GM12865 (cell line): ENCODE measurements around the gene BSN.

ENCODE experiments used
- DNase-seq: peaks from one replicate; pipeline ENCODE4 v3.0.0; 2010; ENCODE audit warnings: low read depth
- H3K4me3 ChIP-seq: 2 replicates; pipeline ENCODE4 v1.5.1; 2011; ENCODE audit warnings: mild to moderate bottlenecking, low read depth, low read length, control low read depth
- TF ChIP-seq, protein P1 (sequence below): IDR thresholded peaks from 2 replicates; pipeline ENCODE4 v1.5.1; 2011; ENCODE audit warnings: low read length, control low read depth, low read depth, inconsistent platforms; ENCODE audit not compliant: insufficient read depth; ENCODE audit errors: missing control alignments

Gene BSN

DNA sequence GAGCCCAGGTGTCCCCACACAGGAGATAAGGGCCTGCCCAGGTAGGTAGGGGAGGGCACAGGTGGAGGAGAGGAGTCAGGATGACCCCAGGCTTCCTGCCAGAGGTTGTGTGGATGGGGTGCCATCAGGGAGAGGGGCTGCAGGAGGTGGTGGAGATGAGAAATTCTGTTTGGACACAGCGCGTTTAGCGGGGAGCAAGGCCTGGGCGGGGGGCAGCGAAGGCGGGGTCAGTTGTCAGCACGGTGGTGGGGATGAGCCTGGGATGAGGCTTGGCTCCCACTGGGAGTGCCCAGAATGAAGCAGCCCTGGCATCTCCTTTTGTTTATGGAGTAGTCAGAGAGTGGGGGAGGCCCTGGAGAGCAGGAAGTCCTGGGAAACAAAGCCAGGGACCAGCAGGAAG, 149.7 kb downstream of the BSN start:
- TF ChIP-seq, protein P1, sequence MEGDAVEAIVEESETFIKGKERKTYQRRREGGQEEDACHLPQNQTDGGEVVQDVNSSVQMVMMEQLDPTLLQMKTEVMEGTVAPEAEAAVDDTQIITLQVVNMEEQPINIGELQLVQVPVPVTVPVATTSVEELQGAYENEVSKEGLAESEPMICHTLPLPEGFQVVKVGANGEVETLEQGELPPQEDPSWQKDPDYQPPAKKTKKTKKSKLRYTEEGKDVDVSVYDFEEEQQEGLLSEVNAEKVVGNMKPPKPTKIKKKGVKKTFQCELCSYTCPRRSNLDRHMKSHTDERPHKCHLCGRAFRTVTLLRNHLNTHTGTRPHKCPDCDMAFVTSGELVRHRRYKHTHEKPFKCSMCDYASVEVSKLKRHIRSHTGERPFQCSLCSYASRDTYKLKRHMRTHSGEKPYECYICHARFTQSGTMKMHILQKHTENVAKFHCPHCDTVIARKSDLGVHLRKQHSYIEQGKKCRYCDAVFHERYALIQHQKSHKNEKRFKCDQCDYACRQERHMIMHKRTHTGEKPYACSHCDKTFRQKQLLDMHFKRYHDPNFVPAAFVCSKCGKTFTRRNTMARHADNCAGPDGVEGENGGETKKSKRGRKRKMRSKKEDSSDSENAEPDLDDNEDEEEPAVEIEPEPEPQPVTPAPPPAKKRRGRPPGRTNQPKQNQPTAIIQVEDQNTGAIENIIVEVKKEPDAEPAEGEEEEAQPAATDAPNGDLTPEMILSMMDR: no peak
- no peak overlapping the region for H3K4me3 ChIP-seq
- no peak for DNase-seq

DNA sequence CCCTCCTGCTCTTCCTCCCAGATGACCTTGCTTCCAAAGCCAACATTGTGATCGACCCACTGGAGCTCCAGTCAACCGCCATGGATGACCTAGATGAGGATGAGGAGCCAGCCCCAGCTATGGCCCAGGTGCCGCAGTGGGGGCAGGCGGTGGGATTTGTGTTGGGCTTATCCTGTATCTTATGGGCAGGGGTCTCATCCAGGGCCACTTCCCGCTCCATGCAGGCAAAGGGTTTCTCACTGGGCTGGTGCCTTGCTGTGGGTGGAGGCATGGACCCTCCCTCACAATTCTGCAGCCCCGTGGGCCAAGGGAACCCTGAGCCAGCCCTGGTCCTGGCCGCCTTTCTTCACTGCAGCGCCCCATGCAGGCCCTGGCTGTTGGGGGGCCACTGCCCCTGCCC, 150.4 kb downstream of the BSN start:
- H3K4me3 ChIP-seq: no peak overlapping the region
- no peak for DNase-seq
- TF ChIP-seq, protein P1: no peak

DNA sequence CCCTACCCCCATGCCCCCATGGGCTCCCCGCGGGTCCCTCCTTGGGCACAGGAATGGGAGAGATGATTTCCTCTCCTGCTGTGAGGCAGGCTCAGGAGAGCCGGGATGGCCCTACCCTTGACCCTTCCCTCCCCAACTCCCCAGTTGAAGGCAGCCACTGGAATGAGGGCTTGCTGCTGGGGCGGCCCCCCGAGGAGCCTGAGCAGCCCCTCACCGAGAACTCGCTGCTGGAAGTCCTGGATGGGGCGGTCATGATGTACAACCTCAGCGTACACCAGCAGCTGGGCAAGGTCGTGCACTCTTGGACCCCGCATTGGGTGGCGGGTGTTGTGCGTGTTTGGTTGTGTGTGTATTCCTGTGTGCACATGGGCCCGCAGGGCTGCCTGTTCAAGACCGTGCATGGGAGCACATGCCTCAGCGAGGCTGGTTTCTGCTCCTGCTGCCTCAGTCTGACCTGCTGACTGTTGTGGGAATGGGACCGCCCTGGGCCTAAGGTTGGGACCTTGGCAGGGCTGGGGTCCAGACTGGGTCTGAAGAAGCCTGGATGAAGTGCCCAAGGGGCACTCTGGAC, 151.2 kb downstream of the BSN start:
- TF ChIP-seq, protein P1: no peak
- no peak overlapping the region for H3K4me3 ChIP-seq
- no peak for DNase-seq

DNA sequence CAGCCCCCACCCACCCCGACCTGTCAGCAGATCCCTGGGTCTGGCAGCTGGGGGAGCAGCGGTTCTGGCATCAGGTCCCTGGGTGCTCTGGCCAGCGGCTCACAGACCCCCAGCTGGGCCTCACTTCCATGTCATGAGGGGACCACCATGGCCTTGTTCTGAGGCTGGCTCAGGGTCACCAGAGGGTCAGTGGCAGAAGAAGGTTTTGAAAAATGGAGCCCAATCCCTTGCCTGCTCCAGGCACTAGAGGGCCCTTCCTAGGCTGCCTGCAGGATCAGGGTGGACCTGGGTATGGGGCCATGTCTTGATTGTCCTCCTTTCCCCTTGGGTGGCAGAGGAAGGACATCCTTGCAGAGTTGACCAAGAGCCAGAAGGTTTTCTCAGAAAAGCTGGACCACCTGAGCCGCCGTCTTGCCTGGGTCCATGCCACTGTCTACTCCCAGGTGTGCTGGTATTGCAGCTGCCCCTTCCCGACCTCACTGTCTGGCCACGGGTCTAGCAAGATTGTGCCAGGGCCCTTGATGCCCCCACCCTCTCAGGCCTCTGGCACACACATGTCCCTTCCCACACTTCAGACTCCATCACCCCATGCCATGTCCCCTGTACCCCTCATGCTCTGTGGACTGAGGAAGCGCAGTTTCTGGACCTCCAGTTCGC, 152.3 kb downstream of the BSN start:
- H3K4me3 ChIP-seq: no peak overlapping the region
- TF ChIP-seq, protein P1: no peak
- no peak for DNase-seq

DNA sequence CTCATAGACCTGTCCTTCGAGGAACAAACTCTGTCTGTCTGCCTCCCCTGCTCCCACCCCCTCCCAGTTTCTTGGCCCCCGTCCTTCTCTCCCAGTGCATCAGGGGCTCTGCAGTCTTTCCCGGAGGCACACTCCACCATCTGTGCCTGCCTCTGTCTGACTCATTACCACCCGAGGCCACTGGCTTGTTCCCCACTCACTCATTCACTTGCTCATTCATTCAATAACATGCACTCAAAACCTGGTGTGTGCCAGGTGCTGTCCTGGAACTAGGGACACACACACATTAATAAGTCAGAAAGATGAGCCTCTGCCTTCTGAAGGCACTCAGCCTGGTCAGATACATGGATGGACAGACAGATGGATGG, 152.8 kb downstream of the BSN start:
- no peak for DNase-seq
- H3K4me3 ChIP-seq: no peak overlapping the region
- TF ChIP-seq, protein P1: no peak

DNA sequence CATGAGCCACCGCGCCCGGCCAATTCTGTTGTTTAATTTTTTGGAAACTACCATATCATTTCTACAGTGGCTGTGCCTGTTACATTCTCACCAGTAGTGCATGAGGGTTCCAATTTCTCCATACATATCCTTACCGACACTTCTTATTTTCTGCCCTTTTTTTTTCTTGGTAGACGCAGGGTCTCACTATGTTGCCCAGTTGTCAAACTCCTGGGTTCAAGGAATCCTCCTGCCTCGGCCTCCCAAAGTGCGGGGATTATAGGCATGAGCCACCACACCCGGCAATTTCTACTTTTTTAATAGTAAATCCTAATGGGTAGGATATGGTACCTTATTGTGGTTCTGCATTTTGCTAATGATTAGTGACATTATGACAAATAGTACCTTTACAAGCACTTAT, 155.6 kb downstream of the BSN start:
- TF ChIP-seq, protein P1: no peak
- DNase-seq: no peak
- H3K4me3 ChIP-seq: no peak overlapping the region

DNA sequence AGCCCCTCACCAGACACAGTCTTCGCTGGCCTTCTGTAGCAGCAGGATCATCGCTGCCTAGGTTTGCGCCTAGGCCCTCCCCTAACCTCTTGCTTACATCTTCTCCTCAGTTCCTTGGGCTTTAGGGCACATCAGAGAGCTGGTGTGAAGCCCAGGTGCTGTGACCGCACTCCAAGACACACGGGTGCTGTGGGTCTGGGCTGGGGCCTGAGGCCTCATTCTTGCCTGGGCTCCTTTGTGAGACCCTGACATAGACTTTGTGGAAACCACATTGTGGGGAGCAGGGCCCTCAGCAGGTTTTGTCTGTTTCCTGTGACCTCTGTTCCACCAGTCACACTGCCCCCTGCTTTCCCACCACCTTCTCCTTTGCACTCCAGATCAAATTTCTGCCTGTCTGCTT, 157.2 kb downstream of the BSN start:
- TF ChIP-seq, protein P1: no peak
- DNase-seq: no peak
- H3K4me3 ChIP-seq: no peak overlapping the region
